Parietal lobe (tissue), 1 donor: ENCODE results near the gene CD164. TPM values are rescaled to one million over a fixed set of nuclear protein-coding genes. Genes with fewer than 3 reads are reported as not detected.

Source experiments
- total RNA-seq: library from RNA; depleted of rRNA; stranded (reverse); fragments of >200 nt; gene quantifications from one replicate; pipeline ENCODE4 v1.2.3, GENCODE V29; 2014

The CD164 gene
- total RNA-seq: 43.8 TPM

GRCh38 chr6:109381747-109382575 lies at the start of gene CD164:
CD164 (minus strand) TSS chr6:109382467; CDS start chr6:109382378, 89 bp downstream.

Other genes with a start within 250 kb of the CD164 start
- gene PPIL6, start 58.2 kb upstream of the CD164 start, total RNA-seq: 24.1 TPM
- gene SMPD2, start 58.3 kb upstream of the CD164 start, total RNA-seq: 7.5 TPM
- gene MICAL1, start 73.3 kb upstream of the CD164 start, total RNA-seq: 69.8 TPM
- 13.5 TPM for gene ZBTB24, start 100.8 kb upstream of the CD164 start, total RNA-seq